Retina (tissue), 1 donor: ENCODE data around the gene ACAP2.
"Not testable (repeated sequence)": the region's sequence is repeated elsewhere in the genome, so short reads cannot be mapped to it uniquely, and the experiment has no call there.

Experiments
- DNase-seq: peaks from one replicate; pipeline ENCODE4 v3.0.0-alpha.2; 2016

ACAP2 gene

GRCh38 chr3:195443391-195443989 lies 670 bp upstream of the ACAP2 start:
- no peak for DNase-seq

GRCh38 chr3:195441992-195442572 lies 738 bp downstream of the ACAP2 start:
- DNase-seq = peak; percentile 74

- DNase-seq = no peak
These were observed 1.3 kb downstream of the ACAP2 start for GRCh38 chr3:195441476-195441991.

- no peak for DNase-seq
These were observed 1.8 kb downstream of the ACAP2 start for GRCh38 chr3:195441051-195441450.

DNA sequence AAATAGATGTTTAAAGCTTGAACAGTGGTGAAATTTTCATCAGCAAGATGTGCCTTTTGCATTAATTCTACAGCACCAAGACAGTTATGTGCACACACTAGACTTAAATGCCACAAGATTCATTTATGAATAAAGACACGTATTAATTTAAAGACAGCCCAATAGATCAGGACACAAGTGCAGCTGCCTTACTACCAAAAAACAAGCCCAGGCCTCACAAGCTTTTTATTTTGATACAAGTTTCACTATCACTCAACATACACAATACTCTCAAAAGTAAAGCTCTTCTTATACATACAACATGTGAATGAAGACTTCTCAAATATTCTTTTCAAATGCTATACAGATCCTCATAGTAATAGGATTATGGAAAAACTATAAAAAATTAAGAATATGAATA lies 2.4 kb downstream of the ACAP2 start:
- no peak for DNase-seq

- DNase-seq = no peak
These were observed 4.4 kb downstream of the ACAP2 start for GRCh38 chr3:195438371-195438770.

DNA sequence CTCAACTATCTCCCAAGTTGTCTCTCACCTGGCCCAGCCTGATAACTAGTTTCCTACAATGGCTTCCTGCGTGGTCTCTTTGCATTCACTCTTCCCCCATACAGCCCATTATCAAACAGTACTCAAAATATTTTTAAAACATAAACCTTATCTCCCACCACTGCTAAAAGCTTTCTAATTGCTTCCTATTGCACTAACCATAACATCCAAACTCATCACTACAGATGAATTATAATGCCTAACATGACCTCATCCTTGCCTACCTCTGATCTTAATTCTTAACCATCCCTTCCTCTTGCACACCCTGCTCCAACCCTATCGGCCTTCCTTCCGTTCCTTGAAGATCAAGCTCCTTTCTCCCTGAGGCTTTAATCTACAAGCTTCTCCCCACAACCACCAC lies 17.0 kb downstream of the ACAP2 start:
- DNase-seq = no peak

- DNase-seq = no peak
These were observed 19.0 kb downstream of the ACAP2 start for GRCh38 chr3:195423818-195424217.

DNA sequence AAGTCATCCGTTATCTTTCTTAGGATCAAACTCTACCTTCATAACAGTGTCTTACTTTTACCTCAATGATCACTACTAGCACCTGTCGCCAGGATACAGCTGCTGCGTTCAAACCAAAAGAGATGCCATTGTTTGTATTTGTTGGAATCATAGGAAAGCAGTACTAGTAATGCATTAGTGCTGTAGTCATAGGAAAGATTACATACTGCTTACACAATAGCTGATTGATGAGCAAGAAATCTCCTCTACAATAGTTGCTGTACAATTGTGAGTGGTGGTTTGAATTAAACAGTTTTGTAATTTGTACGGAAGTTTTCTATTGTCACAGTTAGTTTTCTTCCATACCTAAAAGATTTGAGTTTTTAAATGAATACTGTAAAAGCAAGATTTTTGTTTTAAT lies 21.4 kb downstream of the ACAP2 start:
- no peak for DNase-seq

DNA sequence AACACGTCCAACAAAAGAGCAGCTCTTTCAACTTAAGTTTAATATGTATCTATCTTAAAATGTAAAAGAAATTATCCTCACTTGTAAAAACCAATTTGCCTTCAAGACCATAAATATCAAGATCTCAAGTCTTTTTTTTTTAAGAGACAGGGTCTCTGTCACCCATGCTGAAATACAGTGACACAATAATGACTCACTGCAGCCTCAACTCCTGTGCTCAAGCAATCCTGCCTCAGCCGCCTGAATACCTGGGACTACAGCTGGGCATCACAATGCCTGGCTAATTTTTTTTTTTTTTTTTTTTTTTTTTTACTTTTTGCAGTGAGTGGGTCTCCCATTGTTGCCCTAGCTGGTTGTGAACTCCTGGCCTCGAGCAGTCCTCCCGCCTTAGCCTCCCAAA lies 26.0 kb downstream of the ACAP2 start:
- DNase-seq = no peak

GRCh38 chr3:195411836-195412235 lies 31.0 kb downstream of the ACAP2 start:
- no peak for DNase-seq

- DNase-seq = no peak
These were observed 32.3 kb downstream of the ACAP2 start for GRCh38 chr3:195410546-195410945.

- DNase-seq = no peak
These were observed 35.0 kb downstream of the ACAP2 start for GRCh38 chr3:195407531-195408409.

DNA sequence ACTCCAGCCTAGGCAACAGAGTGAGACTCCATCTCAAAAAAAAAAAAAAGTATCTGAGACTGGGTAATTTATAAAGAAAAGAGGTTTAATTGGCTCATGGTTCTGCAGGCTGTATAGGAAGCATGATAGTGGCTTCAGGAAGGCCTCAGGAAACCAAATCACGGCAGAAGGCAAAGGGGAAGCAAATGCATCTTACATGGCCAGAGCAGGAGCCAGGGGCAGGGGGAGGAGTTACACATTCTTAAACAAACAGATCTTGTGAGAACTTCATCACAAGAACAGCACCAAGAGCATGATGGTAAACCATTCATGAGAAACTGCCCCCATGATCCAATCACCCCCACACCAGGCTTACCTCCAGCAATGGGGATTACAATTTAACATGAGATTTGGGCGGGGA lies 37.2 kb downstream of the ACAP2 start:
- DNase-seq = no peak

DNA sequence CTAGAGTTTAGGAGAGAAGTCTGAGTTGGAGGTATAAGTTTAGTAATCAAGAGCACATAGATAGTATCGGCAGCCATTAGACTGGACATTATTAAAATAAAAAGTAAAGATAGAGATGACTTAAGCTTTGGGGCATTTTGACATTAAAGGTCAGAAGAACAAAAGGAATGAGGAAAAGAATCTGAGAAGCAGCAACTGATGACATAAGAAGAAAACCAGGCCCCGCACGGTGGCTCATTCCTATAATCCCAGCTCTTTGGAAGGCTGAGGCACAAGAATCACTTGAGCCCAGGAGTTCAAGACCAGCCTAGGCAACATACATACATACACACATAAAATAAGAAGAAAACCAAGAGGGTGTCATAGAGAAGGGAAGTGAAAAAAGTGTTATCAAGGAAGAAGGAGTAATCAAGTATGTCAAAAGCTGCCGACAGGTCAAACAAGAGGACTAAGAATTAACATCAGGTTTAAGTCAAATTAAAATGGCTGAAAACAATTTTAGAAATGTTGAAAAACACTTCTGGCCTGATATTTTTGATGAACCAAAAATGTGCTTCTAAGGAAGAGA lies 38.9 kb downstream of the ACAP2 start:
- no peak for DNase-seq

DNA sequence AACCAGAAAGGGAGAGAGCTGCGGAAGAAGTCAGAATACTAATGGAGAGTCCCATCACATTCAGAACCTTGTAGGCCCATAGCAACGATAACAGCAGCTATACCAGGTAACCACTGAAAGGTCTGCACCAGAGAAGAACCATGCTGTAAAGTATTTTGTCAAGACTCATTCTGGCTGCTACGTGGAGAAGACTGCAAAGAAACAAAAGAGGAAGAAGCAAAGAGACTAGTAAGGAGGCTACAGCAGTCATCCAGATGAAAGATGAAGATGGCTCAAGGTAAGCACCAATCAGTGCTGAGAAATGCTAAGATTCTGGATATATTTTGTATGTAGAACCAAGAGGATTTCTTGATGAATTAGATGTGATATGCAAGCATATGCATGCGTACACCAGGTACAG lies 39.6 kb downstream of the ACAP2 start:
- no peak for DNase-seq

- no peak for DNase-seq
These were observed 40.9 kb downstream of the ACAP2 start for GRCh38 chr3:195401943-195402342.

- DNase-seq = not testable (repeated sequence)
These were observed 44.4 kb downstream of the ACAP2 start for GRCh38 chr3:195398460-195398859.

DNA sequence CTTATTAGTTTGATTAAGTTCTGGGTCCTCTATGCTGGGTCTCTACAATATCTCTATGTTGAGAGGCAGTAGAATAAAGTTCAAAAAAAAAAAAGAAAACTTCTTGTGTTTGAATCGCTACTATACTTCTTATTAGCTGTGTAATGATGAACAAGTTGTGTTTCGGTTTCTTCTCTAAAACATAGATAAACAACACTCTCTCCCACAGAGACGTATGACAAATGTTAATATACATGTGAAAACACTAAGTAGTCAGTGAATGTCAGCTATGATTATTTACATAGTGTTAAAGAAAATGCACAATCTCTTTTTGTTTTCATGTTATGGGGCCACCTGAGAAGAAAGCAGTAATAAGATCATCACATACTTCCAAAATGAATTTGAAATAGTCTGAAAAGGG lies 45.3 kb downstream of the ACAP2 start:
- DNase-seq = no peak

DNA sequence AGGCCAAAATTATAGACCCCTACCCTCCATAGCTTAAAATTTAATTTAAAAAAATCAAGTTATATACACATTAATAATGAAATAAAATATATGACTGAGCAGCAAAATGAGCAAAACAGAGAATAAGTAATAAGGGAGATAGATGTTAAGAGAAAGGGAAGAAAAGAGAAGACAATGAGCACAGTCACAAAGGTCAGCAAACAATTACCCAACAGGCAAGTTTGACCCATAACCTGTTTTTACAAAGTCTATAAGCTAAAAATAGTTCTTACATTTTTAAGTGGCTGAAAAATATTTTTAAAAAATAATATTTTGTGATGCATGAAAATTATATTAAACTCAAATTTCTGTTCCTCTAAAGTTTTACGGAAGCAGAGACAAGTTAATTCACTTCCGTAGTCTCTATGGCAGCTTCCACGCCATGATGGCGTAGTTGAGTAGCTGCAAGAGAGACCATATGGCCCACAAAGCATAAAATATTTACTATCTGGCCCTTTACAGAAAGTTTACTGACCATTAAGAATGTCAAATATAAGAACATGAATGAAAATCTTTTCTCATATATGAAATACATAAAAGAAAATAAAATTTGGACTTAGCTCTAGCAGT lies 47.5 kb downstream of the ACAP2 start:
- no peak for DNase-seq

DNA sequence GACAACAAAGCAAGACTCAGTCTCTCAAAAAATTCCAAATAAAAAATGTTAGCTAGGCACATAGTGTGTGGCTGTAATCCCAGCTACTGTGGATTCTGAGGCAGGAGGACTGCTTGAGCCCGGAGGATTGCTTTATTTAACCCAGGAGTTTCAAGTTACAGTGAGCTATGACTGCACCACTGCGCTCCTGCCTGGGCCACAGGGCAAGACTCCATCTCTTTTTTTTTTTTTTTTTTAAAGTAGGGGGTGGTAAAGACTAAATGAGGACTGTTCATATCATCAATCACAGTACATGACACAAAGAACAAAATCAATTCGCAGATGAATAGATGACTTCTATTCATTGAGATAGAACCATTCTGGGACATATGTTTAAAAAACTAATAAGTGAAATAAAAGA lies 48.1 kb downstream of the ACAP2 start:
- no peak for DNase-seq

DNA sequence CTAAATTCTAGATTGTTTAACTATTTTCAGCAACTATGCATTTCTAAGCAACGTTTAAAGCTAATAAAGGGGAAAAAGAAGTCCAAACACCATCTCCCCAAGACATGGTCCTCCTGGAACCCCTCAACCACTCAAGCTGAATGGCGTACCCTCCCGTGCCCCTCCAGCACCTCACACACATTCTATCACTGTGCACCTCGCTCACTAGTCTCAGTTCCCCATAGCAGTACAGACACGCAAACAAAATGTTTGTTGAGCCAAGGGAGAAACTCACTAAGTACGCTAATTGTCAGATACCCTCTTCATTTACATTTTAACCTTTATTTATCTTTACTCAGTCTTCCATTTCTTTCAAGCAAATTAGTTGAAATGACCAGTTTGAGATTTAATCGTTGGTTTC lies 48.8 kb downstream of the ACAP2 start:
- no peak for DNase-seq

DNA sequence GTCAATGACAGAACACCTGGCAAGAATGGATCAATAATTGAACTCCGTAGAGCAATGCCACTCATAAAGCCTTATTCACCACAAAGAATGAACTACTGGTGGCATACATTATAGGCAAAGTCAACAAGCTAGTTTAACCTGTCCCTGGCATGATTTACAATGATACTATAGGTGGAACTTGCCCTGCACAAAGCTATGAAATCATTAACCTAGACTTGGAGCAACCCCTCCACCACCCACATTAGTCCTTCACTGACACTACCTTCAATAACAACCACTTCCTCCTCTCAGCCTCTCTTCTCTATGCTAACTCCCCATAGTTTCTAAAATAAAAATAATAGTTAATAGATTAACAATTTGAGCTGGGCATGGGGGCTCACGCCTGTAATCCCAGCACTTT lies 54.4 kb downstream of the ACAP2 start:
- no peak for DNase-seq
